NCI-H1436 treated with DMSO at 0.1 percent for 48 hours (cell line): ENCODE data around the gene UGT3A2.

ENCODE experiments used
- DNase-seq: peaks from one replicate; lab custom pipeline; 2025; lab: John Stamatoyannopoulos, UW

UGT3A2 gene

GRCh38 chr5:36007366-36007765 is 59.3 kb downstream of the UGT3A2 start:
- no peak for DNase-seq

GRCh38 chr5:36006163-36006562 is 60.5 kb downstream of the UGT3A2 start:
- no peak for DNase-seq

- no peak for DNase-seq
These were observed 65.7 kb downstream of the UGT3A2 start for GRCh38 chr5:36001032-36001431.

- DNase-seq, result no peak
These were observed 67.1 kb downstream of the UGT3A2 start for GRCh38 chr5:35999547-35999946.

- no peak for DNase-seq
These were observed 70.6 kb downstream of the UGT3A2 start for GRCh38 chr5:35996076-35996475.

- DNase-seq, result no peak
These were observed 75.6 kb downstream of the UGT3A2 start, which contains the start of gene UGT3A1 for GRCh38 chr5:35990941-35991611. Gene UGT3A1, minus strand, starts transcription at chr5:35991390. Its CDS starts 150 bp downstream, at chr5:35991240.

- DNase-seq, result no peak
These were observed 76.2 kb downstream of the UGT3A2 start for GRCh38 chr5:35990520-35990919.

- DNase-seq, result no peak
These were observed 78.2 kb downstream of the UGT3A2 start for GRCh38 chr5:35988529-35988928.

- no peak for DNase-seq
These were observed 78.9 kb downstream of the UGT3A2 start for GRCh38 chr5:35987776-35988175.
